HG02610 (cell line): ENCODE data around the gene LSM10.
A peak's percentile ranks its signal among the peaks of the same experiment; 100 is the strongest.

Experiments
- ATAC-seq: cut with Tn5 transposase; IDR thresholded peaks from one replicate; pipeline ENCODE4 v1.9.1; 2021; ENCODE audit warnings: mild to moderate bottlenecking, moderate library complexity; ENCODE audit not compliant: unreplicated experiment

LSM10 gene

GRCh38 chr1:36385410-36386264, 12.1 kb downstream of the LSM10 start, which contains the start of gene STK40:
TSS of gene STK40 (minus strand) at chr1:36385924. CDS start at chr1:36361332, 24,592 bp downstream.
- peak; percentile 83 for ATAC-seq

DNA sequence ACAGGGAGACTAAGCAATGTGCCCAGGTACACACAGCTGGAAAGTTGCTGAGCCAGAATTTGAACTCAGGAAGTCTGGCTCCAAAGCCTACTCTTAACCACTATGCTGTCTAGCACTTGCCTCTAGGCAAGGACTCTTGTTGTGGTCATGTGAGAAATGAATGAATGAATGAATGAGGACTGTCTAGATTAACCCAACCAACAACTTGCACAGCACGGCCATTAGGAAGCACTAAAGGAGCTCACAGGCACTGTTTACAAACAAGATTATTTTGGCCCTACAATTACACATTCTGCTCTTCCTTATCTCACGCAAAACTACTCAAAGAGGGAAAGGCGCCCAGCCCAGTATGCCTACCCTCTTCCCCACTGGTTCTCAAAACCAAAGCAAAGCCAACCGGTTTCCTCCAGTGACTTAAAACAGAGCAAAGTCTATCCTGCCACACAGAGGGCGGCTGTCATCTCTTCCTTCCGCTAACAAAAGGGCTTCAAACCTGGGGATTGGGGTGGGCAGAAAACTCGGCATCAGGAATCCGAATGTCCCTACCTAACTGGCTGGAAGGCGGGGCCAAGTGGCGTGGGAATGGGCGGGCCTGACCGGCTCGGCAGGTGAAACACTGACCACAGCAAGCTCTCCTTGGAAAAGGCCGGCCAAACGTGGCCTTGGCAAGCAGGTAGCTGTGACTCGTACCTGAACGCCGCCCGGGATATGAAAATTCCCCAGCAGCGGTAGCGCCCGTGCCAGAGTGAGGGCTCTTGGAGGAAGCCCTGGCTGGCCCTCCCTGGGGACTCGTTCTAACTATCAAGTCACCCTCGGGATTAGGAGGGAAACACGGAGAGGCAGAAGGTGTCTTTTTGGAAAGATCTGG, 12.9 kb downstream of the LSM10 start:
- no peak for ATAC-seq

- ATAC-seq = no peak
These were observed 14.5 kb downstream of the LSM10 start for GRCh38 chr1:36383240-36383639.

DNA sequence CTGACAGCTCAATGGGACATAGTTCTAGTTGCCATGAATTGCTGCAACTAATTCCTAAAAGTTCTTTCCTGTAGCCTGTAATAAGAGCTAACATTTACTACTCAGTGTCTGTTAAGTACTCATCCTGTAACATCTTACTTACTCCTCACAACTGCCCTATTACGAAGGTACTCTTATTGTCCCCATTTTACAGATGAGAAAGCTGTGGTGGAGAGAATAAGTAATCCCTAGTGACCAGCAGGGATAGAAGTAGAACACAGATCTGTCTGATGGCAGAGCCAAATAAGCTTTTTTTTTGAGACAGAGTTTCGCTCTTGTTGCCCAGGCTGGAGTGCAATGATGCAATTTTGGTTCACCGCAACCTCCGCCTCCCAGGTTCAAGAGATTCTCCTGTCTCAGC, 15.0 kb downstream of the LSM10 start:
- ATAC-seq = no peak

GRCh38 chr1:36382231-36382630, 15.5 kb downstream of the LSM10 start:
- no peak for ATAC-seq

DNA sequence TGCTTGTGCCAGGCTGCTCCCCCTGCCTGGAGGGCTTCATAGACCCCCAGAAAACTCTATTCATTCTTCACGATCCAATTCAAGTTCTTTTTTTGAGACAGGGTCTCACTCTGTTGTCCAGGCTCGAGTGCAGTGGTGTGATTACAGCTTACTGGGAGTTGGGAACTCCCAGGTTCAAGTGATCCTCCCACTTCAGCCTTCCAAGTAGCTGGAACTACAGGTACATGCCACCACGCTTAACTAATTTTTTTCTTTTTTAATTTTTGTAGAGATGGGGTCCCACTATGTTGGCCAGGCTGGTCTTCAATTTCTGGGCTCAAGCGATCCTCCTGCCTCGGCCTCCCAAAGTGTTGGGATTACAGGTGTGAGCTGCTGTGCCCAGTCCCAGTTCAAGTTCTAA, 16.3 kb downstream of the LSM10 start:
- ATAC-seq = no peak

DNA sequence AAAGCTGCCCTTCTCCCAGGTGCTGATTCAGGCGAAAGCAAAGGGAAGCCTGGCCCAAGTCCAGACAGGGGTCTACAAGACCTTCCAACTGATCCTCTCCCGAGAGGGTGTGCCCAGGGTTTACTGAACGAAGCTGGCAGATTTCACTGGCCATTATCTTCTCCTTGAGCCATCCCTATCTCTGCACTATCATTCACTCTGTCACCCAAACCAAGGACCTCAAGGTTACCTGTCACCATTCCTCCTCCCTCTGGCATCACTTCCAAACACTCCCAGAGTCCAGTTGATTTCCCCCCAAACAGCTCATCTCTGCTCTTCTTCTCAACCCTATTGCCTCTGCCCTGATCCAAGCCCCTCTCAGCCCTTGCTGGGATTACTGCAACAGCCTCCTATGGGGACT, 16.9 kb downstream of the LSM10 start:
- ATAC-seq = no peak

DNA sequence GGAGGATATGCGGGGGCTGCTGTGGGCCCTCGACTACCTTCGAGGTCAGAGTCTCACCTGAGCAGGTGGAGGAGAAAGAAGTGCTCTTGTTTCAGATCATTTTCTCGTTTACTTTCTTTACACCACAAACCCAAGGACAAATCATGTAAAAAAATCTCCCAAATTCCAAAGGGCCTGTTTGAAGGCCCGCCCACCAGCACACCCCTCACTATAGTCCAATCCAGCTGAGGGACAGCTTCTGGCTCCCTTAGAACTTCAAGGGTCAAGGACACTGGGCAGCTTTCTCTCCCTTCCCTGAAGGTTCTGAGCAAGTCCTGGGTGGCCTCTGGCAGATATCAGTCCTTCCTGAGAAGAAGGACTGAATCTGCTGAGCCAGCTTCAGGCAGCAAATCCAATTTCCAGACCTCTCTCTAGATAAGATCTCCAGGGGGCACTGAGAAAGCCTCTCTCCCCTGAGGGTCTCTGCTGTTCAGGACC, 17.5 kb downstream of the LSM10 start:
- no peak for ATAC-seq

- ATAC-seq = no peak
These were observed 19.8 kb downstream of the LSM10 start for GRCh38 chr1:36377791-36378492.

GRCh38 chr1:36372617-36373016, 25.1 kb downstream of the LSM10 start:
- no peak for ATAC-seq

GRCh38 chr1:36369061-36369861, 28.4 kb downstream of the LSM10 start:
- no peak for ATAC-seq

DNA sequence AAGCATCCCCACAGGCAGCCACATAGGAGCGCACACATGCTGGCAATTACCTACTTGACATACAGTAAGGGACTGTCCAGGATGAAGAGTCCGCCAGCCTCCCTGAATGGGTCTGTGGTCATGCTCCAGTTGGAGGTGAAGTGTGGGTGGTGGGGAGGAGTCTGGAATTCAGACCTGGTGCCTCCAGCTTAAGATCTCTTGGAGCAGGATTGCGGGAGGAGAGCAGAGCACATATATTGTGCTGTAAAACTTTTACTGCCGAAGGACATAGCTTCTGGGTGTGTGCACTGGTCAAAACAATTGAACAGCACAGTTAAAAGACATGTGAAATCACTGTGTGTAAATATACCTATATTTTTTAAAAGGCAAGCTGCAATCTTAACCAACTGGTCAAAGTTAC, 29.9 kb downstream of the LSM10 start:
- no peak for ATAC-seq

DNA sequence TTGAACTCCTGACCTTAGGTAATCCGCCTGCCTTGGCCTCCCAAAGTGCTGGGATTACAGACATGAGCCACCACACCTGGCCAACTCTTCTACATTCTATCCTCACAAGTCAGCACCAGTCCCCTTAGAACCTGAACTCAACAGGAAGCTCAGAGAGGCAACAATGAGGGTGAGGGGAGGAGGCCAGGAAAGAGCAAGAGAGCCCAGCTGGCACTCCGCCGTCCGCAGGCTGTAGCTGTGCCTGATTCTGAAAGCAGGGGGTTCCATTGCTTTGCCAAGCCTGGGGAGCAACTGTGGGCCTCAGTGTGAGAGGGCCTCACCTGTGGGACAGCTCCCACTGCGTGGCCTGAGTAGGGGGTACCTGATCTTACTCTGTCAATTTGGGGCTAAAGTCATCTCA, 30.6 kb downstream of the LSM10 start:
- ATAC-seq = no peak

DNA sequence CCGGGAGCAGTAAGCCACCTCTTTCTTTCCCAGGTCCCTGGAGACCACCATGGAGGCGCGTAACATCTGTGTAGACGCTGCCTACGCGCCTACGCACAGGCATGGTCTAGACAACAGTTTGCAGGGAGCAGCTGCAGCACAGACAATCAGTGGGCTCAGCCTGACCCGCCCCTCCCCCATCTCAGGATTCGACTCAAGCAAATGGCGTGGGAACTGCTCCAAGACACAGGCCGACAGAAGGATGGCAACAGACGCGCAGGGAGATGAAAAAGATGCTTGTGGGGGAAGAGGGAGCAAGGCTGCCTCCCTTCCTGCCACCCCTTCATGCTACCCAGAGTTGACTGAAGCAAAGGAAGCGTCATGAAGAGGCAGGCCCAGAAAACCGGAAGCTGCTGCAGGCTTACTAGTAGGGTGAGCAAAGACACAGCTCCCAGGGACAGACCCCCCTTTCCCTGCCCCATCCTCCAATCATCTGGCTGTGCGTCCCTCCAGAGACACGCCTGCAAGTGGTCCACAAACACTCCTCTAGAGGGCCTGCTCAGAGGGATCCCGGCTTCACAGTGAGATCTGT, 31.5 kb downstream of the LSM10 start:
- ATAC-seq = no peak

GRCh38 chr1:36365381-36365780, 32.3 kb downstream of the LSM10 start:
- ATAC-seq = no peak

- no peak for ATAC-seq
These were observed 37.7 kb downstream of the LSM10 start for GRCh38 chr1:36359911-36360550.

DNA sequence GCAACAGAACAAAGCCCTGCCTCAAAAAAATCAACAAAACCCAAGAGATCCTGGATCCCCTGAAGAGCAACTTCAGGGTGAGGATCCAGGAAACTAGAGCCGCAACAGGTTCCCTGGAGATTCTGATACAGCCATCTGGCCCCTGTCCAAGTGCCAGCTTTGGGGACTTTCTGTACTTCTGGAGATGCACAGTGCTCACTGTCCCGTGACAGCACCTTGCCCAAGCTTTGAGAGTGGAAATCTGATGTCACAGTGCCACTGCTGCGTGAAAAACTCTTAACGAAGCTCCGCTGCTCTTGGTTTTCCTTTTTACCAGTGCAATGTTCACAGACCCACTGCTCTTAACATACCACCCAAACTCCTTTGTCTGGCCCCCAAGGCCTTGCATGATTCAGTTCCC, 38.3 kb downstream of the LSM10 start:
- no peak for ATAC-seq

GRCh38 chr1:36358514-36359084, 39.1 kb downstream of the LSM10 start:
- no peak for ATAC-seq

GRCh38 chr1:36355811-36356210, 41.9 kb downstream of the LSM10 start:
- ATAC-seq = no peak
